AG09309 (cell line): ENCODE results near the gene PGA4.

Source experiments
- DNase-seq: peaks from one replicate; pipeline ENCODE4 v3.0.0-alpha.2; 2010; ENCODE audit warnings: low read depth
- H3K4me3 ChIP-seq: 2 replicates; pipeline ENCODE4 v1.5.1; 2011; ENCODE audit warnings: mild to moderate bottlenecking, low read depth, low read length, moderate library complexity; ENCODE audit not compliant: control insufficient read depth
- CTCF ChIP-seq: IDR thresholded peaks from 2 replicates; pipeline ENCODE4 v1.5.1; 2011; ENCODE audit warnings: mild to moderate bottlenecking, low read depth, low read length, inconsistent platforms; ENCODE audit not compliant: insufficient read depth, control insufficient read depth; ENCODE audit errors: missing control alignments

PGA4 gene

DNA sequence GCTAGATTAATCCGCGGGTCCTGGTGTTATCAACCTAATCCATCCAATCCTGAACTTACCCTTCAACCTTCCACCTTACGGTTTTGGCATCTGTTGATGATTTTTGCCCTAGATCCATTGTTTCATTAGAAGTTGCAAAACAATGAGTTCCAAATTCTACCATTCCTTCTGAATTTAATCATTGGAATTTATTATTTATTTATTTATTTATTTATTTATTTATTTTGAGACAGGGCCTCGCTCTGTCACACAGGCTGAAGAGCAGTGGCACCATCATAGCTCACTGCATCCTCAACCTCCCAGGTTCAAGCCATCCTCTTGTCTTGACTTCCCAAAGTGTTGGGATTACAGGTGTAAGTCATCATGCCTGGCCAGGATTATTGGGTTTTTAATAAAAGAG is 40.7 kb upstream of the PGA4 start:
- TF ChIP-seq CTCF = no peak
- DNase-seq = no peak
- H3K4me3 ChIP-seq = no peak overlapping the region

DNA sequence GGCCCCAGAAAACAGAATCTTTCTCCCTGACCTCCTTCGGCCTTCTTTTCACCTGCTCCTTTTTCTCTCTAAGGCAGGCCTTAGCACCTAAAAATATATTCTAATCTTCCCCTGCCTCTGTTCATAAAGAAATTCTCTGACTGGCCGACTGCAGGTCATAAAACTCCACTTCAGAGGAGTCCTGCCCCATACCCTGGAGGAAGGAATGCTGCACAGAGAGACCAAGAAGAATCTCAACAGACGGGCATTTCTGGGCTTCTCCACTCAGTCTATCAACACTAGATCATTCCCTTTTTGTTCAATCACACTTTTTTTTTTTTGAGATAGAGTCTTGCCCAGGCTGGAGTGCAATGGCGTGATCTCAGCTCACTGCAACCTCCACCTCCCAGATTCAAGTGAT is 38.5 kb upstream of the PGA4 start:
- no peak for DNase-seq
- H3K4me3 ChIP-seq = no peak overlapping the region
- TF ChIP-seq CTCF = peak; percentile 29

- no peak overlapping the region for H3K4me3 ChIP-seq
- DNase-seq = no peak
- no peak for TF ChIP-seq CTCF
Measured at GRCh38 chr11:61186504-61186903, 35.6 kb upstream of the PGA4 start.

DNA sequence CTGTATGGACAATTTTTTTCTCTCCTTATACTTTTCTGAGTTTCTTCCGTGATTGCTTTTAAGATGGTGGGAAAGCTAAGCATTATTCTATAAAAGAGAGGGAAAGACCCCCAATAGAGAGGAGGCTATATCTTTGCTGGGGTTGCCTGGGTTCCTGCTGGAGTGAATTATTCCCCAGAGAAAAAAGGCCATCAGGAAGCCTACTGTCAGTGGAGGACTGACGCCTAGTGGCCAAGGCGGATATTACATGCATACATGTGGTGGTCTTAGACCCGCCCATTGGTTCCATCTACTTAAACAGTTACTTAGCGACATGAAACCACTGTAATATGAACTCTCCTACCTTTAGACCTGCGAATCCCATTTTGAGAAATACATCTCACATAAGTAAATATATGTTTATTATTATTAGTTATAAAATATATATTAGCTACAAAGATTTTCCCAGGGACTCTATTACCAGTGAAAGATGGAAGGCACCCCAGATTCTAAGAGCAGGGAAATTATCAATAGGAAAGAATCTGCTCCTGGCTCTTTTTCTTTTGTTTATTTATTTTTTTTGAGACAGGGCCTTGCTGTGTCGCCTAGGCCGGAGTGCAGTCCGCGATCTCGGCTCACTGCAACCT is 34.5 kb upstream of the PGA4 start:
- no peak overlapping the region for H3K4me3 ChIP-seq
- peak; percentile 25 for DNase-seq
- peak; percentile 89 for TF ChIP-seq CTCF

DNA sequence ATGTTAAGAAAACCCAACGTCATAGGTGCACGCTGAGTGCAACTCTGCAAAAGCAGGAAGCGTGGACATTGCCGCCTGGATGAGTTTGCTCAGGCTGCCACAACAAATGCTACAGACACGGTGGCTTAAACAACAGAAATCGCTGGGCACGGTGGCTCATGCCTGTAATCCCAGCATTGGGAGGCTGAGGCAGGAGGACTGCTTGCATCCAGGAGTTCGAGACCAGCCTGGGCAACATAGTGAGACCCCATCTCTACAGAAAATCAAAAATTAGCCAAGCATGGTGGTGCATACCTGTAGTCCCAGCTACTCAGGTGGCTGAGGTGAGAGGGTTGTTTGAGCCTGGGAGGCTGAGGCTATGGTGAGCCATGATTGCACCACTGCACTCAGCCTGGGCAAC is 32.2 kb upstream of the PGA4 start:
- no peak overlapping the region for H3K4me3 ChIP-seq
- no peak for DNase-seq
- TF ChIP-seq CTCF = no peak

DNA sequence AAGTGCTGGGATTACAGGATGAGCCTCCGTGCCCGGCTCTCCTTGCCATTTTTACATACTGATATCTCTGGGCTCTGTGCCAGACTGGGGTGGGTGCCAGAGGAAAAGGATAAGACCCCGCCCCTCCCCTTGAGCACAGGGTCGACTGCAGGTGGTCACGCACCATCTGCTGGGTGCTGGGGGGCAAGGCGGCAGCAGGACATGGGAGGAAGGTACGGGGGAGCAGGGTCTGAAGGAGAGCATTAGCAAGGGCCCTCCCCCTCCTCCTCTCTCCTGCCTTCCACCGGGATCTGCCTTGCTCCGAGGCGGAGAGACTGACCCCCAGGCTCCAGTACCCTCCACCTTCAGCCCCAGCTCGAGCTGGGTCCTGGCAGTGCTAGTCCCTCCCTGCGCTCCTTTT is 28.6 kb upstream of the PGA4 start:
- no peak overlapping the region for H3K4me3 ChIP-seq
- TF ChIP-seq CTCF = no peak
- no peak for DNase-seq

DNA sequence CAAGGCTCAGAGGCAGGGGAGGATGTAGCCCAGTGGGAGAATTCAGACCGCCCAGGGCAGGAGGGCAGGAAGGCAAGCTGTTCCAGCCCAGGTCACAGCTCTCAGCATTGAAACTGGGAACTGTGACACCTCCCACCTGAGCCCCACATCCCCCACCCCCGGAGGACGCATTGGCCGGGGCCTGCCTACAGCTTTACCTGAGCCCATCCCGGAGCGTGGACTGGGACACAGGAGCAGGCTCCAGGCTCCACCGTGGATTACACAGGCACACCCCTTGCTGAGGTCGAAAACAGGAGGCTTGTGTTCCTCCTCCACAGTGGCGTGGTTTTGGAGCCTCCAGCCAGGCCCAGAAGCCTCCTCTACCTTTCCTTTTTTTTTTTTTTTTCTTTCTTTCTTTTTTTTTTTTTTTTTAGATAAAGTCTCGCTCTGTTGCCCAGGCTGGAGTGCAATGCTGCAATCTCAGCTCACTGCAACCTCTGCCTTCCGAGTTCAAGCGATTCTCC is 27.9 kb upstream of the PGA4 start:
- H3K4me3 ChIP-seq = no peak overlapping the region
- DNase-seq = no peak
- TF ChIP-seq CTCF = no peak
